ENCODE results near the gene CRB1. TPM values are rescaled to one million over a fixed set of nuclear protein-coding genes. Genes with fewer than 3 reads are reported as not detected.

CRB1 gene
- total RNA-seq, 1 experiment from 2014 or later, result not detected

DNA sequence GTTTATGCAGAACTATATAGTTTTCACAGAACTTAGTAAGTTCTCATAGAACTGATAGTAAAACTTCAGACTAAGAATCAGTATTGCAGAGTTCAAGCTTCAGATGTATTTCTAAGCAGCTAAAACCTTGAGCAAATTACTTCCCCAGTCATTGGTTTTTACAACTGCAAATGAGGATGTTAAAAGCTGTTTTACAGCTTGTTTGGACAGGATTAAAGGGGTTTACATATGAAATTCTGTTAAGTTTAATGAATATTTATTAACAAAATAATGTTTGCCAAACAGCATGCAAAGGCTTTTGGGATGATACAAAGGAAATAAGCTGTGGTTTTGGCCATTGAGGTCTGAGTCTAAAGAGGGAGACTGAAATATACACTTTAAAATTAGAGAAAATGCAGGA, 39.1 kb downstream of the CRB1 start:
- ChIA-PET CTCF (no interaction called here), POLR2A (no interaction called here)
- no peak overlapping the region for H3K27ac ChIP-seq (ENCODE audit: low read length)
- no peaks in the 10 kb centered on the region for H3K9me3 ChIP-seq (ENCODE audit: control insufficient read depth, insufficient read depth, low read depth, low read length)
- no peaks in the 10 kb centered on the region for H3K27me3 ChIP-seq (ENCODE audit: control insufficient read depth, insufficient read depth, low read length)
- DNase-seq (ENCODE audit: low read depth, low spot score) (no peak), ATAC-seq (no peak)
- H3K4me1 ChIP-seq (ENCODE audit: control insufficient read depth, insufficient read depth, low read length), result no peaks in the 10 kb centered on the region; the same call in 1 of the 2 replicates
- in situ Hi-C loops (cut with HindIII; ENCODE audit: low pct_unique_long_range_greater_than_20kb, low sequenced_read_pairs) (no loop called here), intact Hi-C loops (cut with micrococcal nuclease; ENCODE audit: unreplicated experiment) (no loop called here)
- no peaks in the 10 kb centered on the region for H3K36me3 ChIP-seq (ENCODE audit: control insufficient read depth, insufficient read depth, low read length)
- no peak overlapping the region for H3K4me3 ChIP-seq (ENCODE audit: low read depth in 2 of 2, low read length in 2 of 2)
- TF ChIP-seq, protein P1, sequence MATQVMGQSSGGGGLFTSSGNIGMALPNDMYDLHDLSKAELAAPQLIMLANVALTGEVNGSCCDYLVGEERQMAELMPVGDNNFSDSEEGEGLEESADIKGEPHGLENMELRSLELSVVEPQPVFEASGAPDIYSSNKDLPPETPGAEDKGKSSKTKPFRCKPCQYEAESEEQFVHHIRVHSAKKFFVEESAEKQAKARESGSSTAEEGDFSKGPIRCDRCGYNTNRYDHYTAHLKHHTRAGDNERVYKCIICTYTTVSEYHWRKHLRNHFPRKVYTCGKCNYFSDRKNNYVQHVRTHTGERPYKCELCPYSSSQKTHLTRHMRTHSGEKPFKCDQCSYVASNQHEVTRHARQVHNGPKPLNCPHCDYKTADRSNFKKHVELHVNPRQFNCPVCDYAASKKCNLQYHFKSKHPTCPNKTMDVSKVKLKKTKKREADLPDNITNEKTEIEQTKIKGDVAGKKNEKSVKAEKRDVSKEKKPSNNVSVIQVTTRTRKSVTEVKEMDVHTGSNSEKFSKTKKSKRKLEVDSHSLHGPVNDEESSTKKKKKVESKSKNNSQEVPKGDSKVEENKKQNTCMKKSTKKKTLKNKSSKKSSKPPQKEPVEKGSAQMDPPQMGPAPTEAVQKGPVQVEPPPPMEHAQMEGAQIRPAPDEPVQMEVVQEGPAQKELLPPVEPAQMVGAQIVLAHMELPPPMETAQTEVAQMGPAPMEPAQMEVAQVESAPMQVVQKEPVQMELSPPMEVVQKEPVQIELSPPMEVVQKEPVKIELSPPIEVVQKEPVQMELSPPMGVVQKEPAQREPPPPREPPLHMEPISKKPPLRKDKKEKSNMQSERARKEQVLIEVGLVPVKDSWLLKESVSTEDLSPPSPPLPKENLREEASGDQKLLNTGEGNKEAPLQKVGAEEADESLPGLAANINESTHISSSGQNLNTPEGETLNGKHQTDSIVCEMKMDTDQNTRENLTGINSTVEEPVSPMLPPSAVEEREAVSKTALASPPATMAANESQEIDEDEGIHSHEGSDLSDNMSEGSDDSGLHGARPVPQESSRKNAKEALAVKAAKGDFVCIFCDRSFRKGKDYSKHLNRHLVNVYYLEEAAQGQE (IDR thresholded peaks at IDR 0.05; ENCODE audit: insufficient read depth in 1 of 2, low read depth in 2 of 2, low read length in 1 of 2), result no peak
- TF ChIP-seq POLR2AphosphoS5 (IDR thresholded peaks at IDR 0.05; ENCODE audit: low read depth, low read length) (no peak), TCF7L2 (IDR thresholded peaks at IDR 0.05; ENCODE audit: low read depth, low read length) (no peak), SIN3A (IDR thresholded peaks at IDR 0.05; ENCODE audit: borderline replicate concordance, insufficient read depth, low read depth, low read length) (no peak)
- TF ChIP-seq, protein P2, sequence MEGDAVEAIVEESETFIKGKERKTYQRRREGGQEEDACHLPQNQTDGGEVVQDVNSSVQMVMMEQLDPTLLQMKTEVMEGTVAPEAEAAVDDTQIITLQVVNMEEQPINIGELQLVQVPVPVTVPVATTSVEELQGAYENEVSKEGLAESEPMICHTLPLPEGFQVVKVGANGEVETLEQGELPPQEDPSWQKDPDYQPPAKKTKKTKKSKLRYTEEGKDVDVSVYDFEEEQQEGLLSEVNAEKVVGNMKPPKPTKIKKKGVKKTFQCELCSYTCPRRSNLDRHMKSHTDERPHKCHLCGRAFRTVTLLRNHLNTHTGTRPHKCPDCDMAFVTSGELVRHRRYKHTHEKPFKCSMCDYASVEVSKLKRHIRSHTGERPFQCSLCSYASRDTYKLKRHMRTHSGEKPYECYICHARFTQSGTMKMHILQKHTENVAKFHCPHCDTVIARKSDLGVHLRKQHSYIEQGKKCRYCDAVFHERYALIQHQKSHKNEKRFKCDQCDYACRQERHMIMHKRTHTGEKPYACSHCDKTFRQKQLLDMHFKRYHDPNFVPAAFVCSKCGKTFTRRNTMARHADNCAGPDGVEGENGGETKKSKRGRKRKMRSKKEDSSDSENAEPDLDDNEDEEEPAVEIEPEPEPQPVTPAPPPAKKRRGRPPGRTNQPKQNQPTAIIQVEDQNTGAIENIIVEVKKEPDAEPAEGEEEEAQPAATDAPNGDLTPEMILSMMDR (IDR thresholded peaks at IDR 0.05), result no peak
- BruUV-seq (replicated peaks), result no TSS peak

DNA sequence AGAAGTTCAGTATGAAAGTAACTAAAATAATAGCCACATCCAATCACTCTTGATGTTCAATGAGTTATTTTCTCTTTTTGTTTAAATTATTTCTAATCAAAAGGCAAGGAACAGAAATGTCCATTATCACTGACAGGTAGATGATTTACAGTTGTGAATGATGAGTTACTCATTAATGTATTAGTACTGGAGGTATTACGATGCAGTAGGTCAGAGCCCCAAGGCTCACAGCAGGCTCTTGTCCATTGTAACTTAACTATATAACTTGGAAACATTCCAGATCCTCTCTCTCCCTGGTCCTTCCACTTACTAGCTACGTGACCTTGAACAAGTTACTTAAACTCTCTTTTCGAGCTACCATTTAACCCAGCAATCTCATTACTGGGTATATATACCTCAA, 39.5 kb downstream of the CRB1 start:
- POLR2A ChIA-PET, result no interaction called here
- Histone ChIP-seq H3K4me3 (ENCODE audit: low read depth in 2 of 2, low read length in 2 of 2) (no peak overlapping the region), H3K9me3 (ENCODE audit: control insufficient read depth, insufficient read depth, low read depth, low read length) (no peaks in the 10 kb centered on the region), H3K36me3 (ENCODE audit: control insufficient read depth, insufficient read depth, low read length) (no peaks in the 10 kb centered on the region), H3K27me3 (ENCODE audit: control insufficient read depth, insufficient read depth, low read length) (no peaks in the 10 kb centered on the region), H3K4me1 (ENCODE audit: control insufficient read depth, insufficient read depth, low read length) (no peaks in the 10 kb centered on the region; the same call in 1 of the 2 replicates), H3K27ac (ENCODE audit: low read length) (no peak overlapping the region)
- ATAC-seq (no peak), DNase-seq (ENCODE audit: low read depth, low spot score) (no peak)
- CTCF ChIA-PET, result no interaction called here
- TF ChIP-seq, protein P2 (IDR thresholded peaks at IDR 0.05), result no peak
- TF ChIP-seq, protein P1 (IDR thresholded peaks at IDR 0.05; ENCODE audit: insufficient read depth in 1 of 2, low read depth in 2 of 2, low read length in 1 of 2), result no peak
- no peak for TF ChIP-seq TCF7L2 (IDR thresholded peaks at IDR 0.05; ENCODE audit: low read depth, low read length)
- no peak for TF ChIP-seq POLR2AphosphoS5 (IDR thresholded peaks at IDR 0.05; ENCODE audit: low read depth, low read length)
- TF ChIP-seq SIN3A (IDR thresholded peaks at IDR 0.05; ENCODE audit: borderline replicate concordance, insufficient read depth, low read depth, low read length), result no peak
- in situ Hi-C loops (cut with HindIII; ENCODE audit: low pct_unique_long_range_greater_than_20kb, low sequenced_read_pairs) (no loop called here), intact Hi-C loops (cut with micrococcal nuclease; ENCODE audit: unreplicated experiment) (no loop called here)
- BruUV-seq (replicated peaks), result no TSS peak

Data from Panc1 (cell line).